SH-SY5Y (cell line): Measurements from ENCODE around the gene MIX23.

Experiments used
- GATA2 ChIP-seq: IDR thresholded peaks from 2 replicates; pipeline ENCODE4 v1.6.1; 2011; ENCODE audit warnings: mild to moderate bottlenecking, low read depth, low read length
- GATA3 ChIP-seq: IDR thresholded peaks from 2 replicates; pipeline ENCODE4 v1.6.1; 2011; ENCODE audit warnings: low read depth, mild to moderate bottlenecking, low read length, moderate library complexity

DNA sequence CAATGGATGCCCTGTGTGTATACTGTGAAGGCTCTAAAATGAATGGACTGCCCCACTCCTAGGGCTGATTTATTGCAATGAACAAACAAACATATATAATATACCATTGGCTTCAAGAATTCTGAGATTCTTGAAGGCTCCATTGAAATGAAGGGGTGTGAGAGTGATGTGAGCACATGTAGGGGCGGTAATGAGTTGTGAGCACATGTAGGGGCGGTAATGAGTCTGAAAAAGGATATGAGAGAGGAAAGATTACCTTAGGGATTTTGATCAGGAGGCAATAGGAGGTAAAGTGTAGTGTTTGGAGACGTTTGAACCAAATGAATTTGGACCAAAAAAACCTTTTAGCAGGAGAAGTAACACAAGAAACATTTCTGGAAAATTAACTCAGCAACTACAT is 4.7 kb upstream of the MIX23 start:
- TF ChIP-seq GATA2 (no peak), GATA3 (no peak)
